Fibroblast of lung (primary cell): ENCODE data around the gene CCNA2. TPM values are rescaled to one million over a fixed set of nuclear protein-coding genes. Genes with fewer than 3 reads are reported as not detected.

Source experiments
- DNase-seq, 2 donors: peaks; one replicate each; pipeline versions ENCODE4 v3.0.0 to v3.0.0-alpha.2; 2010; ENCODE audit warnings: low read depth in 2 of 2
- H2AFZ ChIP-seq: 2 replicates; pipeline ENCODE4 v1.5.1; 2012; ENCODE audit warnings: low read length, control low read depth, inconsistent platforms
- H3K27ac ChIP-seq: 2 replicates; pipeline ENCODE4 v1.5.1; 2011; ENCODE audit warnings: low read length, control low read depth; ENCODE audit not compliant: insufficient read depth
- H3K27me3 ChIP-seq: 2 replicates; pipeline ENCODE4 v1.5.1; 2011; ENCODE audit warnings: mild to moderate bottlenecking, low read length; ENCODE audit not compliant: control insufficient read depth, insufficient read depth
- H3K36me3 ChIP-seq: 2 replicates; pipeline ENCODE4 v1.5.1; 2011; ENCODE audit warnings: low read length; ENCODE audit not compliant: control insufficient read depth, insufficient read depth
- H3K4me1 ChIP-seq: 2 replicates; pipeline ENCODE4 v1.5.1; 2011; ENCODE audit warnings: low read length; ENCODE audit not compliant: control insufficient read depth, insufficient read depth; ENCODE audit errors: extremely low read depth
- H3K4me2 ChIP-seq: 2 replicates; pipeline ENCODE4 v1.5.1; 2011; ENCODE audit warnings: low read length, control low read depth; ENCODE audit not compliant: insufficient read depth; ENCODE audit errors: extremely low read depth
- H3K4me3 ChIP-seq, 4 experiments: fragments of 200-600 bp in 1 of 4; sonication (generic) in 1 of 4; replicated peaks in 1 of 4; 2 replicates each; pipeline ENCODE4 v1.5.1; 2011 to 2016; ENCODE audit warnings: low read length in 4 of 4, low read depth in 3 of 4, mild to moderate bottlenecking in 3 of 4, control low read depth in 2 of 4, inconsistent platforms in 1 of 4, mixed read lengths in 1 of 4; ENCODE audit not compliant: insufficient read depth in 1 of 4; ENCODE audit errors: control extremely low read depth in 1 of 4
- H3K79me2 ChIP-seq: 2 replicates; pipeline ENCODE4 v1.5.1; 2012; ENCODE audit warnings: mild to moderate bottlenecking, low read length, inconsistent platforms; ENCODE audit not compliant: control insufficient read depth, insufficient read depth
- H3K9ac ChIP-seq: 2 replicates; pipeline ENCODE4 v1.5.1; 2011; ENCODE audit warnings: mild to moderate bottlenecking, low read length, control low read depth; ENCODE audit not compliant: insufficient read depth
- H3K9me3 ChIP-seq: 2 replicates; pipeline ENCODE4 v1.5.1; 2012; ENCODE audit warnings: low read depth, low read length; ENCODE audit not compliant: control insufficient read depth, insufficient read depth
- H4K20me1 ChIP-seq: 2 replicates; pipeline ENCODE4 v1.5.1; 2011; ENCODE audit warnings: low read length; ENCODE audit not compliant: control insufficient read depth, insufficient read depth; ENCODE audit errors: extremely low read depth
- EZH2 ChIP-seq: IDR thresholded peaks from 2 replicates; pipeline ENCODE4 v1.5.1; 2012; ENCODE audit warnings: low read length, control low read depth, mild to moderate bottlenecking; ENCODE audit errors: missing control alignments
- polyA plus RNA-seq, 2 donors: library from polyadenylated mRNA; depleted of rRNA in 1 of 2; stranded (reverse) in 1 of 2; unstranded in 1 of 2; fragments of >200 nt; gene quantifications; 2 replicates each; pipeline ENCODE4 v1.2.1, GENCODE V29; 2011 to 2012; ENCODE audit warnings: missing spikeins in 1 of 2
- total RNA-seq: library from RNA; depleted of rRNA; stranded (reverse); fragments of >200 nt; gene quantifications from 2 replicates; pipeline ENCODE4 v1.2.1, GENCODE V29; 2014
- TF ChIP-seq, protein P1 (sequence below), 2 donors: IDR thresholded peaks in 1 of 2; conservative IDR thresholded peaks in 1 of 2; 1 replicate in 1 of 2; 2 replicates in 1 of 2; pipeline ENCODE4 v1.5.1; 2011 to 2012; ENCODE audit warnings: low read length in 2 of 2, control low read depth in 1 of 2, inconsistent platforms in 1 of 2, low read depth in 1 of 2, mild to moderate bottlenecking in 1 of 2

Gene CCNA2
- total and polyA plus RNA-seq, 2 donors (not counting 1 experiment from before 2014, with no cell fraction given): 12.6 to 14.9 TPM

DNA sequence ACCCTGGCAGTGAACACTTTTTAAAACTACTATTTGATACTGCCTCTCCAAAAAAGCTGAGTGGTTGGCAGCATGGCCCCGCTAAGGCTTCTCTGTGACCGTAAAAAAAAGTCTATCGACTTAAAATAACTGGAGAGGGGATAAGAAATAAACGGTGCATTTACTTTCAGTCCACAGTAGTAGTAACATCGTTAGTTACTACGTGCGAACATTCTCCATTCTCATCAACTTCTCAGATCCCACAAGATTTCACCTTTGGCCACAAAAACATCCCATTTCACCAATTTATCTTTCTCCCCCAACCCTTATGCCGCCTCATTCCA lies 23.1 kb downstream of the CCNA2 start:
- no peaks in the 10 kb centered on the region for H4K20me1 ChIP-seq
- H3K36me3 ChIP-seq: no peaks in the 10 kb centered on the region
- no peaks in the 10 kb centered on the region for H3K9me3 ChIP-seq
- H3K4me1 ChIP-seq: peaks cover 7% of the 10 kb centered on the region
- TF ChIP-seq EZH2: no peak
- TF ChIP-seq, protein P1, sequence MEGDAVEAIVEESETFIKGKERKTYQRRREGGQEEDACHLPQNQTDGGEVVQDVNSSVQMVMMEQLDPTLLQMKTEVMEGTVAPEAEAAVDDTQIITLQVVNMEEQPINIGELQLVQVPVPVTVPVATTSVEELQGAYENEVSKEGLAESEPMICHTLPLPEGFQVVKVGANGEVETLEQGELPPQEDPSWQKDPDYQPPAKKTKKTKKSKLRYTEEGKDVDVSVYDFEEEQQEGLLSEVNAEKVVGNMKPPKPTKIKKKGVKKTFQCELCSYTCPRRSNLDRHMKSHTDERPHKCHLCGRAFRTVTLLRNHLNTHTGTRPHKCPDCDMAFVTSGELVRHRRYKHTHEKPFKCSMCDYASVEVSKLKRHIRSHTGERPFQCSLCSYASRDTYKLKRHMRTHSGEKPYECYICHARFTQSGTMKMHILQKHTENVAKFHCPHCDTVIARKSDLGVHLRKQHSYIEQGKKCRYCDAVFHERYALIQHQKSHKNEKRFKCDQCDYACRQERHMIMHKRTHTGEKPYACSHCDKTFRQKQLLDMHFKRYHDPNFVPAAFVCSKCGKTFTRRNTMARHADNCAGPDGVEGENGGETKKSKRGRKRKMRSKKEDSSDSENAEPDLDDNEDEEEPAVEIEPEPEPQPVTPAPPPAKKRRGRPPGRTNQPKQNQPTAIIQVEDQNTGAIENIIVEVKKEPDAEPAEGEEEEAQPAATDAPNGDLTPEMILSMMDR (conservative IDR thresholded peaks at IDR 0.05 in 1 of 2, IDR thresholded peaks at IDR 0.05 in 1 of 2; ENCODE audit: low read depth in 1 of 2, low read length in 2 of 2): no peak
- no peaks in the 10 kb centered on the region for H3K27me3 ChIP-seq
- H3K27ac ChIP-seq: peak overlapping the region; percentile 87
- no peak for DNase-seq
- H3K4me2 ChIP-seq: peak overlapping the region; percentile 73
- H3K79me2 ChIP-seq: peaks cover 19% of the 10 kb centered on the region
- peak overlapping the region; percentile 18 to 97 (median 91) for H3K4me3 ChIP-seq
- H3K9ac ChIP-seq: peak overlapping the region; percentile 78
- peak overlapping the region; percentile 81 for H2AFZ ChIP-seq

- H3K36me3 ChIP-seq: no peaks in the 10 kb centered on the region
- no peaks in the 10 kb centered on the region for H3K9me3 ChIP-seq
- no peaks in the 10 kb centered on the region for H4K20me1 ChIP-seq
- H3K4me1 ChIP-seq: peaks cover 7% of the 10 kb centered on the region
- DNase-seq: no peak
- TF ChIP-seq, protein P1 (conservative IDR thresholded peaks at IDR 0.05 in 1 of 2, IDR thresholded peaks at IDR 0.05 in 1 of 2; ENCODE audit: low read depth in 1 of 2, low read length in 2 of 2): no peak
- TF ChIP-seq EZH2: no peak
- H3K4me3 ChIP-seq: no peak overlapping the region
- peak overlapping the region; percentile 58 for H2AFZ ChIP-seq
- H3K79me2 ChIP-seq: peaks cover 19% of the 10 kb centered on the region
- H3K4me2 ChIP-seq: no peak overlapping the region
- H3K27me3 ChIP-seq: no peaks in the 10 kb centered on the region
- H3K9ac ChIP-seq: no peak overlapping the region
- H3K27ac ChIP-seq: no peak overlapping the region
Observed at GRCh38 chr4:121799867-121800501, 23.7 kb downstream of the CCNA2 start.

GRCh38 chr4:121799208-121799823 lies 24.4 kb downstream of the CCNA2 start:
- H3K4me2 ChIP-seq: peak overlapping the region; percentile 40
- no peak for DNase-seq
- no peak overlapping the region for H3K4me3 ChIP-seq
- no peak overlapping the region for H3K27ac ChIP-seq
- peaks cover 7% of the 10 kb centered on the region for H3K4me1 ChIP-seq
- H2AFZ ChIP-seq: peak overlapping the region; percentile 58
- H3K79me2 ChIP-seq: peaks cover 19% of the 10 kb centered on the region
- TF ChIP-seq, protein P1 (conservative IDR thresholded peaks at IDR 0.05 in 1 of 2, IDR thresholded peaks at IDR 0.05 in 1 of 2; ENCODE audit: low read depth in 1 of 2, low read length in 2 of 2): no peak
- TF ChIP-seq EZH2: no peak
- H3K36me3 ChIP-seq: no peaks in the 10 kb centered on the region
- no peaks in the 10 kb centered on the region for H3K9me3 ChIP-seq
- H3K9ac ChIP-seq: no peak overlapping the region
- no peaks in the 10 kb centered on the region for H4K20me1 ChIP-seq
- no peaks in the 10 kb centered on the region for H3K27me3 ChIP-seq
